IMR-90 (cell line): ENCODE measurements around the gene PLP1. TPM values are rescaled to one million over a fixed set of nuclear protein-coding genes. Genes with fewer than 3 reads are reported as not detected.

ENCODE experiments used
- ATAC-seq: fragments of 200-7000 bp; cut with Tn5 transposase; 2 replicates; pipeline ENCODE4 v1.9.1; 2020; ENCODE audit warnings: low read depth, mild to moderate bottlenecking, moderate library complexity
- BruUV-seq: library from RNA; stranded (reverse); fragments of 400-500 nt; replicated peaks from 2 replicates; lab custom pipeline; 2021; lab: Mats Ljungman, UMichigan
- CTCF ChIA-PET: fragments of 300-600 bp; formaldehyde crosslinking; extraction: SDS; loops from one replicate; lab custom pipeline; 2021; ENCODE audit warnings: antibody characterized with exemption; lab: Yijun Ruan, JAX
- POLR2A ChIA-PET: fragments of 300-600 bp; sonication (Branson Sonifier 250); formaldehyde crosslinking; loops from one replicate; lab custom pipeline; 2022; ENCODE audit warnings: antibody characterized with exemption; ENCODE audit not compliant: unreplicated experiment; lab: Charles Lee
- DNase-seq: peaks from one replicate; pipeline ENCODE4 v3.0.0; 2013
- H2AFZ ChIP-seq: replicated peaks from 2 replicates; pipeline ENCODE3; 2013; ENCODE audit warnings: low read length, mild to moderate bottlenecking; ENCODE audit not compliant: poor library complexity
- H2AK5ac ChIP-seq: 2 replicates; pipeline ENCODE4 v1.6.1; 2013; ENCODE audit warnings: low read depth, low read length, inconsistent platforms
- H2AK9ac ChIP-seq: replicated peaks from 2 replicates; pipeline ENCODE3; 2013; ENCODE audit warnings: mild to moderate bottlenecking, low read depth, low read length, moderate library complexity; ENCODE audit not compliant: poor library complexity
- H2BK120ac ChIP-seq: 2 replicates; pipeline ENCODE4 v1.6.1; 2013; ENCODE audit warnings: low read depth, low read length, inconsistent platforms
- H2BK15ac ChIP-seq: 3 replicates; pipeline ENCODE4 v1.6.1; 2013; ENCODE audit warnings: low read depth, low read length, inconsistent platforms
- H2BK20ac ChIP-seq: 2 replicates; pipeline ENCODE4 v1.6.1; 2013; ENCODE audit warnings: low read depth, mild to moderate bottlenecking, inconsistent platforms, low read length, moderate library complexity
- H2BK5ac ChIP-seq: 2 replicates; pipeline ENCODE4 v1.6.1; 2013; ENCODE audit warnings: mild to moderate bottlenecking, low read depth, low read length, inconsistent platforms; ENCODE audit not compliant: poor library complexity, severe bottlenecking
- H3K14ac ChIP-seq: replicated peaks from 2 replicates; pipeline ENCODE4 v1.6.1; 2013; ENCODE audit warnings: low read depth, low read length, inconsistent platforms
- H3K18ac ChIP-seq: 2 replicates; pipeline ENCODE4 v1.6.1; 2013; ENCODE audit warnings: low read depth, low read length, control low read depth
- H3K23ac ChIP-seq: 2 replicates; pipeline ENCODE4 v1.6.1; 2013; ENCODE audit warnings: low read depth, low read length, inconsistent platforms
- H3K27ac ChIP-seq: 2 replicates; pipeline ENCODE4 v1.5.1; 2013; ENCODE audit warnings: mild to moderate bottlenecking, control low read depth, low read length; ENCODE audit not compliant: insufficient read depth
- H3K27me3 ChIP-seq: 2 replicates; pipeline ENCODE4 v1.6.1; 2013; ENCODE audit warnings: low read length; ENCODE audit not compliant: control insufficient read depth, insufficient read depth
- H3K36me3 ChIP-seq: 2 replicates; pipeline ENCODE4 v1.6.1; 2013; ENCODE audit warnings: low read length, mixed read lengths; ENCODE audit not compliant: control insufficient read depth, insufficient read depth
- H3K4ac ChIP-seq: 2 replicates; pipeline ENCODE4 v1.6.1; 2013; ENCODE audit warnings: low read depth, low read length, inconsistent platforms
- H3K4me1 ChIP-seq: 2 replicates; pipeline ENCODE4 v1.6.1; 2013; ENCODE audit warnings: low read length, mixed read lengths; ENCODE audit not compliant: control insufficient read depth, insufficient read depth
- H3K4me2 ChIP-seq: 2 replicates; pipeline ENCODE4 v1.6.1; 2013; ENCODE audit warnings: low read depth, mild to moderate bottlenecking, control low read depth, low read length, moderate library complexity
- H3K4me3 ChIP-seq: 2 replicates; pipeline ENCODE4 v1.5.1; 2013; ENCODE audit warnings: low read depth, mild to moderate bottlenecking, control low read depth, low read length, moderate library complexity; ENCODE audit not compliant: insufficient read depth
- H3K56ac ChIP-seq: 2 replicates; pipeline ENCODE4 v1.6.1; 2013; ENCODE audit warnings: low read length, inconsistent platforms; ENCODE audit not compliant: insufficient read depth; ENCODE audit errors: extremely low read depth
- H3K79me1 ChIP-seq, 2 experiments: 2 replicates each; pipeline ENCODE4 v1.6.1; 2013; ENCODE audit warnings: low read length in 2 of 2, inconsistent platforms in 1 of 2, low read depth in 1 of 2
- H3K9ac ChIP-seq: 2 replicates; pipeline ENCODE4 v1.6.1; 2013; ENCODE audit warnings: low read depth, low read length, control low read depth
- H3K9me1 ChIP-seq: 2 replicates; pipeline ENCODE4 v1.6.1; 2013; ENCODE audit warnings: low read length, inconsistent platforms; ENCODE audit not compliant: insufficient read depth
- H3K9me3 ChIP-seq: 2 replicates; pipeline ENCODE4 v1.6.1; 2013; ENCODE audit warnings: low read length; ENCODE audit not compliant: control insufficient read depth, insufficient read depth
- H4K20me1 ChIP-seq: 2 replicates; pipeline ENCODE4 v1.6.1; 2013; ENCODE audit warnings: low read length, inconsistent platforms; ENCODE audit not compliant: insufficient read depth
- H4K5ac ChIP-seq: 2 replicates; pipeline ENCODE4 v1.6.1; 2013; ENCODE audit warnings: mild to moderate bottlenecking, low read depth, low read length, control low read depth
- H4K8ac ChIP-seq, 2 experiments: 2 replicates each; pipeline ENCODE4 v1.6.1; 2013; ENCODE audit warnings: low read depth in 2 of 2, low read length in 2 of 2, control low read depth in 1 of 2, inconsistent platforms in 1 of 2
- H4K91ac ChIP-seq: 2 replicates; pipeline ENCODE4 v1.6.1; 2013; ENCODE audit warnings: low read depth, low read length, inconsistent platforms; ENCODE audit not compliant: insufficient read depth
- CHD1 ChIP-seq: IDR thresholded peaks from 2 replicates; pipeline ENCODE4 v1.6.1; 2012; ENCODE audit warnings: low read depth, low read length, improper control_type of control experiment
- ELK1 ChIP-seq: fragments of 150-350 bp; IDR thresholded peaks from 2 replicates; pipeline ENCODE4 v1.6.1; 2016; ENCODE audit warnings: low read depth, mild to moderate bottlenecking, low read length, moderate library complexity, borderline replicate concordance
- NFE2L2 ChIP-seq: fragments of 150-350 bp; IDR thresholded peaks from 2 replicates; pipeline ENCODE4 v1.6.1; 2016; ENCODE audit warnings: low read depth, mild to moderate bottlenecking, low read length
- RCOR1 ChIP-seq: IDR thresholded peaks from 2 replicates; pipeline ENCODE4 v1.6.1; 2012; ENCODE audit warnings: mild to moderate bottlenecking, low read length, improper control_type of control experiment; ENCODE audit not compliant: insufficient replicate concordance
- RFX5 ChIP-seq: IDR thresholded peaks from 2 replicates; pipeline ENCODE4 v1.8.0; 2012; ENCODE audit warnings: low read depth, mild to moderate bottlenecking, low read length, moderate library complexity
- WGBS, 2 experiments: methylation state at CpG; one replicate each; pipeline versions ENCODE4 v1.1.5 to v1.1.7; 2013; ENCODE audit warnings: missing lambda C conversion rate in 2 of 2; ENCODE audit not compliant: insufficient read length in 1 of 2; ENCODE audit errors: extremely low coverage in 2 of 2; 5-methylcytosine and 5-hydroxymethylcytosine counted together
- dilution Hi-C: fragments of 300-500 bp; cut with HindIII; formaldehyde crosslinking; loops from one replicate; pipeline ENCODE4 v1.14.3; 2018; ENCODE audit warnings: low sequenced_read_pairs; ENCODE audit not compliant: unreplicated experiment
- in situ Hi-C: fragments of 300-500 bp; cut with MboI; formaldehyde crosslinking; loops from 3 replicates; pipeline ENCODE4 v1.14.3; 2019; ENCODE audit warnings: low sequenced_read_pairs, inconsistent platforms, mixed read lengths
- intact Hi-C: fragments of 100-400 bp; cut with micrococcal nuclease; formaldehyde crosslinking; loops from 2 replicates; pipeline ENCODE4 v1.10.0; 2022
- polyA plus RNA-seq, 3 experiments: library from polyadenylated mRNA; depleted of rRNA; stranded (reverse); fragments of >200 nt; gene quantifications; 2 replicates each; pipeline ENCODE4 v1.2.3, GENCODE V29; 2012; ENCODE audit warnings: low replicate concordance in 1 of 3
- total RNA-seq: library from RNA; depleted of rRNA; stranded (reverse); fragments of >200 nt; gene quantifications from 2 replicates; pipeline ENCODE4 v1.2.3, GENCODE V29; 2012

Gene PLP1
- total and polyA plus RNA-seq, 2 of the 4 experiments (the other 2 are of a cell fraction), result 0.18 to 0.62 TPM

GRCh38 chrX:103730147-103730795 is 46.4 kb upstream of the PLP1 start:
- H3K23ac ChIP-seq, result 0 out of 2 replicates have a peak overlapping the region, but pooled peaks have one; percentile 17
- H2BK20ac ChIP-seq, result peak overlapping the region; percentile 2
- H2AK9ac ChIP-seq, result no peak overlapping the region
- H3K36me3 ChIP-seq, result no peaks in the 10 kb centered on the region
- peaks cover 8% of the 10 kb centered on the region for H3K4me1 ChIP-seq
- dilution Hi-C loops, result no loop called here
- TF ChIP-seq RFX5, result no peak
- no peak for TF ChIP-seq ELK1
- TF ChIP-seq CHD1, result no peak
- TF ChIP-seq RCOR1, result no peak
- TF ChIP-seq NFE2L2, result no peak
- BruUV-seq, result no TSS peak
- no peak overlapping the region for H2AK5ac ChIP-seq
- ATAC-seq (no peak), DNase-seq (no peak)
- in situ Hi-C loops, result no loop called here
- H2AFZ ChIP-seq, result peak overlapping the region; percentile 4
- H3K4me2 ChIP-seq, result no peak overlapping the region
- peak overlapping the region; percentile 47 to 74; a peak in 3 of 4 replicates for H4K8ac ChIP-seq
- intact Hi-C loops, result no loop called here
- peaks cover 11% of the 10 kb centered on the region for H3K27me3 ChIP-seq
- H3K4ac ChIP-seq, result peak overlapping the region; percentile 26
- H3K27ac ChIP-seq, result peak overlapping the region; percentile 59; the same call in 1 of the 2 replicates
- no peak overlapping the region for H3K4me3 ChIP-seq
- H3K14ac ChIP-seq, result peak overlapping the region; percentile 51; the same call in 1 of the 2 replicates
- H3K9me1 ChIP-seq, result peaks cover 6% of the 10 kb centered on the region; the same call in 1 of the 2 replicates
- peak overlapping the region; percentile 64; the same call in 1 of the 2 replicates for H4K5ac ChIP-seq
- no peaks in the 10 kb centered on the region for H3K9me3 ChIP-seq
- peak overlapping the region; percentile 66; the same call in 1 of the 2 replicates for H2BK120ac ChIP-seq
- H3K56ac ChIP-seq, result no peak overlapping the region
- no CpG with 5 or more reads among the region's 3 CpGs for whole genome bisulfite sequencing, 2 experiments
- H3K9ac ChIP-seq, result no peak overlapping the region
- ChIA-PET POLR2A (no interaction called here), CTCF (interaction anchor here (0.6 kb wide), 1 partner anchor 30 kb away, joined by 4 read pairs; no protein-coding TSS in a partner anchor)
- H2BK5ac ChIP-seq, result no peak overlapping the region
- H3K18ac ChIP-seq, result no peak overlapping the region
- peak overlapping the region; percentile 68; the same call in 1 of the 3 replicates for H2BK15ac ChIP-seq
- no peak overlapping the region for H4K91ac ChIP-seq
- H3K79me1 ChIP-seq, result no peaks in the 10 kb centered on the region
- no peaks in the 10 kb centered on the region for H4K20me1 ChIP-seq
